Measurements from ENCODE around the gene HACD4. TPM values are rescaled to one million over a fixed set of nuclear protein-coding genes. Genes with fewer than 3 reads are reported as not detected.

HACD4 gene
- total and polyA plus RNA-seq, 9 donors, result 2.6 to 5.2 (median 3.7) TPM

GRCh38 chr9:20988061-20988460, 43.4 kb downstream of the HACD4 start:
- no peak overlapping the region for H3K27ac ChIP-seq
- TF ChIP-seq CTCF (IDR thresholded peaks at IDR 0.05), result no peak
- TF ChIP-seq POLR2A (IDR thresholded peaks at IDR 0.05), result no peak
- TF ChIP-seq EP300 (IDR thresholded peaks at IDR 0.05), result no peak
- no peak overlapping the region for H3K4me3 ChIP-seq
- H3K9me3 ChIP-seq, result no peaks in the 10 kb centered on the region
- no peaks in the 10 kb centered on the region for H3K36me3 ChIP-seq
- no peak for DNase-seq
- WGBS, 3 donors, result 85 to 93% (median 90%) methylated on average over 3 of the region's 3 CpGs
- intact Hi-C loops (cut with DNase I), result no loop called here
- H3K4me1 ChIP-seq (ENCODE audit: insufficient read depth), result peaks cover 3% of the 10 kb centered on the region
- H3K27me3 ChIP-seq, result no peaks in the 10 kb centered on the region

- Histone ChIP-seq H3K27ac (no peak overlapping the region), H3K36me3 (no peaks in the 10 kb centered on the region), H3K4me3 (no peak overlapping the region), H3K4me1 (ENCODE audit: insufficient read depth) (peaks cover 3% of the 10 kb centered on the region), H3K27me3 (no peaks in the 10 kb centered on the region), H3K9me3 (no peaks in the 10 kb centered on the region)
- no peak for DNase-seq
- intact Hi-C loops (cut with DNase I), result no loop called here
- TF ChIP-seq POLR2A (IDR thresholded peaks at IDR 0.05) (no peak), EP300 (IDR thresholded peaks at IDR 0.05) (no peak), CTCF (IDR thresholded peaks at IDR 0.05) (no peak)
- 67 to 73% (median 73%) methylated on average over 1 of the region's 1 CpG for WGBS, 3 donors
Observed at GRCh38 chr9:20987521-20987920, 43.9 kb downstream of the HACD4 start.

DNA sequence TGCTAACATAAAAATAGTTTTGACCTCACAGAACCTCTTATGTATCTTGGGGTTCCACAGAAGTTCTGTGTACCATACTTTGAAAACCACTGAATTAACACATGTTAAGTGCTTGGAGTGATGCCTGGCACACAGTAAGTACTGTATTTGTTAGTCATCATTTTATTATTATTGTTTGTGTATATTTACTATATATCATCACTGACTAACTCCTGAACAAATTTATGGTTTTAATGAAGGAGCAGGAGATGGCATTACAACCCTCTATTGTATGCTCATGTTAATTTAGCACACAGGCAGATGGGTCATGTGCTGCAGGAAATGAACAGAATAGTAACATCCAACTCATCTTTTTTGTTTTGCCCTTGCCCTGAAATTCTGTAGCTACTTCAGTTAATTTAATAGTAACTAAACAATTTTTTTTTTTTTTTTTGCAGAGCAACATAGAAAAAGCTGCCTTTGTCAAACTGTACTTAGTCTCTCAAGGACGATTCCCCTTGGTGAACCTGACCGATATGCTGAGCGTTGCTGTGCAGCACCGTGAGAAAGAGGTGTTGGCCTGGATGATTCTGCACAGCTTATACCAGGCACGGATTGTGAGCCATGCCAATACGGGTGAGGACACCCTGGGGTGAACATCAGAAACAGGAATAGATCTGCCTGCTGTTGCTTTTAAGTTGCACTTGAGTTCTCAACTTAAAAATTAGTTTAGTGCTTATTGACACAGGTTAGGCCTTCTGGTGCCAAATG, 45.4 kb downstream of the HACD4 start:
- intact Hi-C loops (cut with DNase I), result no loop called here
- no peaks in the 10 kb centered on the region for H3K36me3 ChIP-seq
- TF ChIP-seq CTCF (IDR thresholded peaks at IDR 0.05) (no peak), POLR2A (IDR thresholded peaks at IDR 0.05) (no peak), EP300 (IDR thresholded peaks at IDR 0.05) (no peak)
- no peak overlapping the region for H3K4me3 ChIP-seq
- H3K27ac ChIP-seq, result no peak overlapping the region
- H3K4me1 ChIP-seq (ENCODE audit: insufficient read depth), result peaks cover 7% of the 10 kb centered on the region
- no peaks in the 10 kb centered on the region for H3K9me3 ChIP-seq
- H3K27me3 ChIP-seq, result no peaks in the 10 kb centered on the region
- WGBS, 3 donors, result 45 to 74% (median 58%) methylated on average over 6 of the region's 6 CpGs
- DNase-seq, result no peak

DNA sequence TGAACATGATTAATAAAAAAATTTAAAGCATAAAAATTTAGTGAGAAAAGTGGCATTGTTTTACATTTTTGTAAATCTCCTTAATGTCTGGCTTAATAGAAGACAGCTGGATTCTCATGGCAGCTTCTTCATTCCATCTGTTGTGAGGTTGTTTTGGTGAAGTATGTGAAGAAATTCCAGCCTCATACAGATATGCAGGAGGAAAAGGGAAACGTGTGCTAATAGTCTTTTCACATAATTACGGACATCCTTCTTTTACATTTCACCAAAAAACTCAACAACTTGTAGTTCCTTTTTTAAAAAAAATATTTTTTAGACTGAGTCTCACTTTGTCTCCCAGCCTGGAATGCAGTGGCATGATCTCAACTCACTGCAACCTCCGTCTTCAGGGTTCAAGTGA, 46.9 kb downstream of the HACD4 start:
- no peaks in the 10 kb centered on the region for H3K27me3 ChIP-seq
- H3K36me3 ChIP-seq, result no peaks in the 10 kb centered on the region
- intact Hi-C loops (cut with DNase I), result no loop called here
- no peak overlapping the region for H3K4me3 ChIP-seq
- TF ChIP-seq EP300 (IDR thresholded peaks at IDR 0.05) (no peak), CTCF (IDR thresholded peaks at IDR 0.05) (no peak), POLR2A (IDR thresholded peaks at IDR 0.05) (no peak)
- H3K4me1 ChIP-seq (ENCODE audit: insufficient read depth), result peaks cover 8% of the 10 kb centered on the region
- no peak overlapping the region for H3K27ac ChIP-seq
- DNase-seq, result no peak
- 10 to 24% (median 13%) methylated on average over 3 of the region's 3 CpGs for WGBS, 3 donors
- no peaks in the 10 kb centered on the region for H3K9me3 ChIP-seq

All from ovary (tissue), 9 donors.